Astrocyte (in vitro differentiated cells and primary cell): ENCODE measurements around the gene GRIK1. TPM values are rescaled to one million over a fixed set of nuclear protein-coding genes. Genes with fewer than 3 reads are reported as not detected.

Experiments
- DNase-seq: peaks from one replicate; pipeline ENCODE4 v3.0.0-alpha.2; 2010; ENCODE audit warnings: low read depth
- FAIRE-seq: peaks from 2 replicates; lab custom pipeline; 2011; peaks lifted over from hg19 to GRCh38; lab: Jason Lieb, UNC
- H2AFZ ChIP-seq: 2 replicates; pipeline ENCODE4 v1.6.0; 2012; ENCODE audit warnings: low read depth, low read length, inconsistent platforms
- H3K27ac ChIP-seq: 2 replicates; pipeline ENCODE4 v1.5.1; 2011; ENCODE audit warnings: low read depth, low read length, inconsistent platforms
- H3K27me3 ChIP-seq: 2 replicates; pipeline ENCODE4 v1.6.0; 2011; ENCODE audit warnings: low read length, inconsistent platforms; ENCODE audit not compliant: insufficient read depth
- H3K36me3 ChIP-seq: 2 replicates; pipeline ENCODE4 v1.5.1; 2011; ENCODE audit warnings: low read length, inconsistent platforms; ENCODE audit not compliant: insufficient read depth
- H3K4me1 ChIP-seq: 2 replicates; pipeline ENCODE4 v1.5.1; 2011; ENCODE audit warnings: low read length, inconsistent platforms; ENCODE audit not compliant: insufficient read depth
- H3K4me2 ChIP-seq: 2 replicates; pipeline ENCODE4 v1.6.0; 2012; ENCODE audit warnings: low read length, inconsistent platforms
- H3K4me3 ChIP-seq: 2 replicates; pipeline ENCODE4 v1.5.1; 2011; ENCODE audit warnings: low read depth, mild to moderate bottlenecking, low read length, inconsistent platforms; ENCODE audit not compliant: insufficient read depth
- H3K79me2 ChIP-seq: 2 replicates; pipeline ENCODE4 v1.6.0; 2012; ENCODE audit warnings: mild to moderate bottlenecking, low read length, inconsistent platforms; ENCODE audit not compliant: insufficient read depth
- H3K9ac ChIP-seq: 2 replicates; pipeline ENCODE4 v1.6.0; 2012; ENCODE audit warnings: mild to moderate bottlenecking, low read length, inconsistent platforms
- H3K9me3 ChIP-seq: 2 replicates; pipeline ENCODE4 v1.5.1; 2012; ENCODE audit warnings: low read depth, mild to moderate bottlenecking, low read length, inconsistent platforms; ENCODE audit not compliant: insufficient read depth
- H4K20me1 ChIP-seq: 2 replicates; pipeline ENCODE4 v1.6.0; 2012; ENCODE audit warnings: low read length, inconsistent platforms; ENCODE audit not compliant: insufficient read depth
- H3K27ac Mint-ChIP-seq: one replicate; pipeline ENCODE4 v1.8.0; 2021; ENCODE audit warnings: mild to moderate bottlenecking, mixed read lengths; ENCODE audit not compliant: unreplicated experiment
- H3K27me3 Mint-ChIP-seq: one replicate; pipeline ENCODE4 v1.8.0; 2021; ENCODE audit warnings: low read depth, mixed read lengths; ENCODE audit not compliant: unreplicated experiment
- H3K36me3 Mint-ChIP-seq: one replicate; pipeline ENCODE4 v1.8.0; 2021; ENCODE audit warnings: low read depth, mixed read lengths; ENCODE audit not compliant: unreplicated experiment
- H3K4me1 Mint-ChIP-seq: one replicate; pipeline ENCODE4 v1.8.0; 2021; ENCODE audit warnings: low read depth, mixed read lengths; ENCODE audit not compliant: unreplicated experiment
- H3K4me3 Mint-ChIP-seq: one replicate; pipeline ENCODE4 v1.8.0; 2021; ENCODE audit warnings: mild to moderate bottlenecking, moderate library complexity, mixed read lengths; ENCODE audit not compliant: unreplicated experiment
- H3K9me3 Mint-ChIP-seq: one replicate; pipeline ENCODE4 v1.8.0; 2021; ENCODE audit warnings: mild to moderate bottlenecking, mixed read lengths; ENCODE audit not compliant: unreplicated experiment
- CTCF ChIP-seq: IDR thresholded peaks from 2 replicates; pipeline ENCODE4 v1.5.1; 2011; ENCODE audit warnings: low read depth, mild to moderate bottlenecking, inconsistent platforms, low read length, moderate library complexity; ENCODE audit not compliant: insufficient read depth
- EZH2 ChIP-seq: IDR thresholded peaks from 2 replicates; pipeline ENCODE4 v1.6.1; 2012; ENCODE audit warnings: mild to moderate bottlenecking, low read length, inconsistent platforms; ENCODE audit not compliant: insufficient read depth
- total RNA-seq: library from RNA; stranded (reverse); gene quantifications from 2 replicates; pipeline ENCODE4 v1.2.1, GENCODE V29; 2021

GRIK1 gene
- total RNA-seq, 1 donor from 2014 or later = not detected

GRCh38 chr21:29630441-29630840, 309.4 kb downstream of the GRIK1 start:
- no peak for FAIRE-seq

GRCh38 chr21:29627905-29628304, 311.9 kb downstream of the GRIK1 start:
- Histone ChIP-seq H3K27ac (no peak overlapping the region), H3K79me2 (no peaks in the 10 kb centered on the region), H4K20me1 (no peaks in the 10 kb centered on the region), H3K4me1 (no peaks in the 10 kb centered on the region), H3K4me2 (no peak overlapping the region), H2AFZ (no peak overlapping the region), H3K36me3 (no peaks in the 10 kb centered on the region), H3K9me3 (no peaks in the 10 kb centered on the region), H3K27me3 (no peaks in the 10 kb centered on the region), H3K4me3 (no peak overlapping the region), H3K9ac (no peak overlapping the region)
- no peaks in the 10 kb centered on the region for H3K4me1 Mint-ChIP-seq
- DNase-seq (no peak), FAIRE-seq (no peak)
- H3K9me3 Mint-ChIP-seq = no peaks in the 10 kb centered on the region
- H3K27ac Mint-ChIP-seq = no peak overlapping the region
- no peak for TF ChIP-seq EZH2
- H3K4me3 Mint-ChIP-seq = no peak overlapping the region
- H3K36me3 Mint-ChIP-seq = no peaks in the 10 kb centered on the region
- H3K27me3 Mint-ChIP-seq = no peaks in the 10 kb centered on the region

More at GRCh38 chr21:29630441-29630840, 309.4 kb downstream of the GRIK1 start:
- Histone ChIP-seq H3K4me3 (no peak overlapping the region), H3K79me2 (no peaks in the 10 kb centered on the region), H4K20me1 (no peaks in the 10 kb centered on the region), H3K9me3 (no peaks in the 10 kb centered on the region), H3K9ac (no peak overlapping the region), H3K36me3 (no peaks in the 10 kb centered on the region), H2AFZ (no peak overlapping the region), H3K4me2 (no peak overlapping the region), H3K27ac (no peak overlapping the region), H3K4me1 (no peaks in the 10 kb centered on the region), H3K27me3 (no peaks in the 10 kb centered on the region)
- TF ChIP-seq CTCF = no peak
- TF ChIP-seq EZH2 = no peak
- Mint-ChIP-seq H3K27me3 (no peaks in the 10 kb centered on the region), H3K9me3 (no peaks in the 10 kb centered on the region), H3K4me3 (no peak overlapping the region), H3K27ac (no peak overlapping the region), H3K4me1 (no peaks in the 10 kb centered on the region), H3K36me3 (no peaks in the 10 kb centered on the region)
- DNase-seq = no peak

GRCh38 chr21:29626801-29627470, 312.9 kb downstream of the GRIK1 start:
- Mint-ChIP-seq H3K4me3 (no peak overlapping the region), H3K27me3 (no peaks in the 10 kb centered on the region), H3K4me1 (no peaks in the 10 kb centered on the region), H3K9me3 (no peaks in the 10 kb centered on the region), H3K36me3 (no peaks in the 10 kb centered on the region), H3K27ac (no peak overlapping the region)
- Histone ChIP-seq H3K36me3 (no peaks in the 10 kb centered on the region), H3K4me2 (no peak overlapping the region), H3K4me3 (no peak overlapping the region), H3K9ac (no peak overlapping the region), H3K79me2 (no peaks in the 10 kb centered on the region), H4K20me1 (no peaks in the 10 kb centered on the region), H2AFZ (no peak overlapping the region), H3K4me1 (no peaks in the 10 kb centered on the region), H3K27me3 (no peaks in the 10 kb centered on the region), H3K9me3 (no peaks in the 10 kb centered on the region), H3K27ac (no peak overlapping the region)
- TF ChIP-seq EZH2 = no peak
- no peak for TF ChIP-seq CTCF
- FAIRE-seq (no peak), DNase-seq (no peak)
